ENCODE results near the gene ADAM8. TPM values are rescaled to one million over a fixed set of nuclear protein-coding genes. Genes with fewer than 3 reads are reported as not detected.

The ADAM8 gene
- total RNA-seq, 4 donors from 2014 or later, result 0.90 to 2.1 (median 1.2) TPM

DNA sequence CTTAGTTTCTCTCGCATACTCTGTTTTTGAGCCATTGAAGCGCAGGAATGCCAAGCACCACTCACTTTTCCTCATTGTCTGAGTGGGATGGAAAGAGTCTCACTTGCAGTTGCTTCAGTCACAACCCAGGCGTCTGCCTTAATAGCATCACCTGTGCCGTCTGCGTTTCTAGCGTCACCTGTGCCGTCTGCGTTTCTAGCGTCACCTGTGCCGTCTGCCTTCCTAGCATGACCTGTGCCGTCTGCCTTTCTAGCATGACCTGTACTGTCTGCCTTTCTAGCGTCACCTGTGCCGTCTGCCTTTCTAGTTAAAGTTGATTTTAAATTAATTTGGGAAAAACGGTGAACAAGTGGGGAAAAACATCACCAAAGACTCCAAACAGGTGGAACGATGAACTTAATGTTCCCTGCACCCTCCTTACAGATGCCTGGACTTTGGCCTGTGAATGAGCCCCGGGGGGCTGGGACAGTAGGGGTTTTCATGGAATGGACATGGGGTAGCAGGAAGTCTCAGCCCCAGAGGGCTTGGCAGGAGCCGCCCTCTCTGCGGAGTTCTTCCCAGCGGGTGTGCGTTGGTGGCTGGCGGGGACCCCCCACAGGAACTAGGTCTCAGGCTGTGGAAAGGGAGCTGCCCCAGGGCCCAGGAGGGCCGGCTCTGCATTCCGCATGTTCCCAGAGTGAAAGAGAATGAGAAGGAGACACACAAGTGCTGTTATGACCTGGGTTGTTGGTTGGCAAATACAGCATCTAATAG lies 35.5 kb upstream of the ADAM8 start:
- in situ Hi-C loops (cut with MboI; ENCODE audit: low sequenced_read_pairs in 4 of 4), result no loop called here
- no peak for TF ChIP-seq POLR2A (IDR thresholded peaks at IDR 0.05)
- TF ChIP-seq, protein P1, sequence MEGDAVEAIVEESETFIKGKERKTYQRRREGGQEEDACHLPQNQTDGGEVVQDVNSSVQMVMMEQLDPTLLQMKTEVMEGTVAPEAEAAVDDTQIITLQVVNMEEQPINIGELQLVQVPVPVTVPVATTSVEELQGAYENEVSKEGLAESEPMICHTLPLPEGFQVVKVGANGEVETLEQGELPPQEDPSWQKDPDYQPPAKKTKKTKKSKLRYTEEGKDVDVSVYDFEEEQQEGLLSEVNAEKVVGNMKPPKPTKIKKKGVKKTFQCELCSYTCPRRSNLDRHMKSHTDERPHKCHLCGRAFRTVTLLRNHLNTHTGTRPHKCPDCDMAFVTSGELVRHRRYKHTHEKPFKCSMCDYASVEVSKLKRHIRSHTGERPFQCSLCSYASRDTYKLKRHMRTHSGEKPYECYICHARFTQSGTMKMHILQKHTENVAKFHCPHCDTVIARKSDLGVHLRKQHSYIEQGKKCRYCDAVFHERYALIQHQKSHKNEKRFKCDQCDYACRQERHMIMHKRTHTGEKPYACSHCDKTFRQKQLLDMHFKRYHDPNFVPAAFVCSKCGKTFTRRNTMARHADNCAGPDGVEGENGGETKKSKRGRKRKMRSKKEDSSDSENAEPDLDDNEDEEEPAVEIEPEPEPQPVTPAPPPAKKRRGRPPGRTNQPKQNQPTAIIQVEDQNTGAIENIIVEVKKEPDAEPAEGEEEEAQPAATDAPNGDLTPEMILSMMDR (IDR thresholded peaks at IDR 0.05 in 4 of 5, conservative IDR thresholded peaks at IDR 0.05 in 1 of 5), result no peak

DNA sequence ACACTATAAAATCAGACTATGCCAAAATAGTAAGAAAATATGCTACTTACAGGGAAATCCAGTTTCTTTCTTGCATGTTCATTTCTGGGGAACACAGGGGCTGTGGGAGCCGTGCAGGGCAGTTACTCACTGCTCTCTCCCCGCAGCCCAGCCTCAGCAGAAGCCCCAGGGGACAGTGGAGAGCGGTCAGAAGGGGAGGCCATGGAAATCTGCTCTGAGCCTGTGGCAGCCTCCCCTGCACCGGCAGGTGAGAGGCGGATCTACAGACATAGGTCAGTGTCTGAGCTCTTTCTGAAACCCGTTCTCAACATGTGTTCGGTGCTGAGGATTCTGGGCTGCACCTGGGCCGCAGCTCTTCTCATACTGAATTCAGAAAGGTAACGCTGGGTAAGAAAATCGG lies 34.9 kb upstream of the ADAM8 start:
- in situ Hi-C loops (cut with MboI; ENCODE audit: low sequenced_read_pairs in 4 of 4) (no loop called here), intact Hi-C loops (cut with DNase I; ENCODE audit: low total_unique reads) (no loop called here)

More for the DNA sequence above, 35.5 kb upstream of the ADAM8 start:
- Histone ChIP-seq H3K27ac (no peak overlapping the region), H3K9me3 (no peaks in the 10 kb centered on the region), H3K27me3 (no peaks in the 10 kb centered on the region), H3K4me1 (peaks cover 9 to 11% of the 10 kb centered on the region in 2 donors), H3K36me3 (peaks cover 0 to 24% of the 10 kb centered on the region in 2 donors), H3K4me3 (no peak overlapping the region)
- ATAC-seq, result no peak
- no peak for DNase-seq
- intact Hi-C loops (cut with DNase I; ENCODE audit: low total_unique reads), result no loop called here

DNA sequence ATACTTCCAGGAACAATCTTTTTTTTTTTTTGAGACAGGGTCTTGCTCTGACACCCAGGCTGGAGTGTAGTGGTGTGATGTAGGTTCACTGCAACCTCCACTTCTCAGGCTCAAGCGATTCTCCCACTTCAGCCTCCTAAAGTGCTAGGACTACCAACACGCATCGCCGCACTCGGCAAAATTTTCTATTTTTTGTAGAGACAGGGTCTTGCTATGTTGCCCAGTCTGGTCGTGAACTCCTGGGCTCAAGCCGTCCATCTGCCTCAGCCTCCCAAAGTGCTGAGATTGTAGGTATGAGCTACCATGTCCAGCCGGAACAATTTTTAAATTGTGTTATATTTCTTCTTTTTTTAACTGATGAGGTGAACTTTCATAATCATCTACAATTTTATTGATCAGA lies 34.1 kb upstream of the ADAM8 start:
- Histone ChIP-seq H3K27ac (no peak overlapping the region), H3K9me3 (no peaks in the 10 kb centered on the region), H3K27me3 (no peaks in the 10 kb centered on the region), H3K4me3 (no peak overlapping the region), H3K36me3 (peaks cover 0 to 24% of the 10 kb centered on the region in 2 donors), H3K4me1 (peaks cover 22 to 23% of the 10 kb centered on the region in 2 donors)
- no peak for TF ChIP-seq POLR2A (IDR thresholded peaks at IDR 0.05)
- TF ChIP-seq, protein P1 (IDR thresholded peaks at IDR 0.05 in 4 of 5, conservative IDR thresholded peaks at IDR 0.05 in 1 of 5), result no peak
- intact Hi-C loops (cut with DNase I; ENCODE audit: low total_unique reads), result no loop called here
- in situ Hi-C loops (cut with MboI; ENCODE audit: low sequenced_read_pairs in 4 of 4), result no loop called here
- ATAC-seq (no peak), DNase-seq (no peak)

More for the DNA sequence above, 34.9 kb upstream of the ADAM8 start:
- Histone ChIP-seq H3K4me3 (no peak overlapping the region), H3K9me3 (no peaks in the 10 kb centered on the region), H3K36me3 (peaks cover 0 to 24% of the 10 kb centered on the region in 2 donors), H3K4me1 (peaks cover 15 to 16% of the 10 kb centered on the region in 2 donors), H3K27ac (no peak overlapping the region), H3K27me3 (no peaks in the 10 kb centered on the region)
- DNase-seq (no peak), ATAC-seq (no peak)
- no peak for TF ChIP-seq POLR2A (IDR thresholded peaks at IDR 0.05)
- TF ChIP-seq, protein P1 (IDR thresholded peaks at IDR 0.05 in 4 of 5, conservative IDR thresholded peaks at IDR 0.05 in 1 of 5), result no peak

DNA sequence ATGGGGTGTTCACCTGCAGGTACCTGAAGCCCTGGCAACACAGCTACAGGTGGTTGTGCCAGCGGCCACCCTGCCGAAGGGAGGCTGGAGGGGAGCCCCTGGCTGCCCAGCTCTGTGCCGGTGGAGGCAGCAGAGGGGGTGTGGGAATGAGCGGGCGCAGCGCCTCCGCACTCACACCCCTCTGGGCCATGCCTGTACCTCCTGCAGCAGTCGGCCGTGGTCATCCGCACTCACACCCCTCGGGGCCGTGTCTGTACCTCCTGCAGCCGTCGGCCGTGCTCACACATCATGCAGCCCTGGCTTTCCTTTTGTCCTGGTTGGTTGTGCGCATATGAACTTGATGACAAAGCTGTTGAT lies 33.7 kb upstream of the ADAM8 start:
- intact Hi-C loops (cut with DNase I; ENCODE audit: low total_unique reads) (no loop called here), in situ Hi-C loops (cut with MboI; ENCODE audit: low sequenced_read_pairs in 4 of 4) (no loop called here)
- no peak for DNase-seq
- H3K4me3 ChIP-seq, result no peak overlapping the region
- ATAC-seq, result no peak
- peaks cover 24 to 26% of the 10 kb centered on the region in 2 donors for H3K4me1 ChIP-seq
- H3K36me3 ChIP-seq, result peaks cover 0 to 24% of the 10 kb centered on the region in 2 donors
- no peaks in the 10 kb centered on the region for H3K9me3 ChIP-seq
- no peaks in the 10 kb centered on the region for H3K27me3 ChIP-seq
- no peak overlapping the region for H3K27ac ChIP-seq
- TF ChIP-seq, protein P1 (IDR thresholded peaks at IDR 0.05 in 4 of 5, conservative IDR thresholded peaks at IDR 0.05 in 1 of 5), result no peak
- TF ChIP-seq POLR2A (IDR thresholded peaks at IDR 0.05), result no peak
